HG02571 (cell line): ENCODE measurements around the gene SLC25A45.
A peak's percentile ranks its signal among the peaks of the same experiment; 100 is the strongest.

Source experiments
- ATAC-seq: cut with Tn5 transposase; IDR thresholded peaks from one replicate; pipeline ENCODE4 v1.9.1; 2021; ENCODE audit warnings: mild to moderate bottlenecking, moderate library complexity; ENCODE audit not compliant: unreplicated experiment

The SLC25A45 gene, protein sequence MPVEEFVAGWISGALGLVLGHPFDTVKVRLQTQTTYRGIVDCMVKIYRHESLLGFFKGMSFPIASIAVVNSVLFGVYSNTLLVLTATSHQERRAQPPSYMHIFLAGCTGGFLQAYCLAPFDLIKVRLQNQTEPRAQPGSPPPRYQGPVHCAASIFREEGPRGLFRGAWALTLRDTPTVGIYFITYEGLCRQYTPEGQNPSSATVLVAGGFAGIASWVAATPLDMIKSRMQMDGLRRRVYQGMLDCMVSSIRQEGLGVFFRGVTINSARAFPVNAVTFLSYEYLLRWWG

DNA sequence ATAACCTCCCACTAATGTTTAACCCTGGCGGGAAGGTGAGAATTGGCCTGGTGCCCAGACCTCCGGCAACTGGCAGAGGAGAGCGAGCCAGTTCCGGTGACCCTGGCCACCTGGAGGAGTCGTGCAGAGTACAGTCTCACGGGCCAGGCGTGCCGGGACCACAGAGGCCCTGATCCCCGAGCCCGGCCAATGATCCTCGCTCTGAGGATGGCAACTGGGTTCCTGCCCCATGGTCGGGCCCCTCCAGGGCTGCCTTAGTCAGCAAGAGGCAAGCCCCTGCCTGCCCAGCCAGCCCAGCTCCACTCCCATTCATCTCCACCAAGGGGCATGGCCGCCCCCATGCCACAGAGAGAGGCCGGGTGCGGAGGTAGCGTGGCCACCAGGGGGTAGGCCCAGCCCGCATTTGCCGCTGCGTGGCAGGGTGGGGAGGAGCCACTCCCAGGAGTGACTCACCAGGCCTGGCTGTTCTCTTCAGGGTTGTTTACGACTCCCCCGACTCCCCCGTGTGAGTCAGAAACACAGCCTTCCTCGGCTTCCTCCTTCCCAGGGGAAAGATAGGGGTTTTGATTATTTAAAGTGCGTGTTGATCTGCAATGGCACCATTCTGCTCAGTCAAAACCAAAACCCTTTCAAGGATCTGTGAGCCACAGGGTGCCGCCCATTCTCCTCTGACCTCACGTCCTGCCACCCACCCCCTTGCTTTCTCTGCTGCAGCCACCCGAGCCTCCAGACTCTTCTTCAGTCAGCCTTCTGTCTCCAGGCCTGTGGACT lies at the start of gene SLC25A45:
Gene SLC25A45, minus strand, starts transcription at position 614 of the 771 bp plus-strand sequence. CDS start 695 bp downstream, outside the sequence.
- peak; percentile 60 for ATAC-seq

GRCh38 chr11:65431451-65432099 lies 49.1 kb upstream of the SLC25A45 start:
- no peak for ATAC-seq

GRCh38 chr11:65430406-65431217 lies 48.2 kb upstream of the SLC25A45 start:
- ATAC-seq, result no peak

DNA sequence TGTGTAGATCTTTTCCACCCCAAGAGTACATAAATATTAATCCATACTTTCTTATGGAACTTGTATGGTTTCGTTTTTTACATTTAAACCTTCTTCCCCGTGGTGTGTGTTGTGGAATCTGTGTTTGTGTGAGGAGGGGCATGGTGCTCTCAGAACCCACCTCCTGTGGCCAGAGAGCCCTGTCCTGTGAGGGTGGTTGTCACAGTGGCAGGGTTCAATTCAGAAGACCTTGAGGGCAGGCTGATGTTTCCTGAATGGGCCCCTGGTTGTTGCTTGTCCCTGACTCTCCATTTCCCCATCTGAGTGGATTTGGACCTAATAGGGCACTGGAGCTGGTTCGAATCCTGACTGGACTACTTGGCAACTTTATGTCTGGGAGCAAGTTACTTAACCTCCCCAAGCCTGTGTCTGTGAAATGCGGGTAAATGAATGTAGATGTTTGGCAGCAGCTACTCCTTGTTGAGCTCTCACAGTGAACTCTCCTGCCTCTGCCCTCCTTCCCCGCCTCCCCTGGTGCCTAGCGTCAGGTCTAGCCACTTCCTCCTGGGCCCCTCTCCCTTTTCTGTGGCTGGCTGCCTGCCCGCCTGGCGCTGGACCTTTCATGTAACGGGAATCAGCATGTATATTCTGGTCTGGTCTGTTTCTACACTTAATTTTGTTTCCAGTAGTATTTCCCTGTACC lies 47.4 kb upstream of the SLC25A45 start:
- ATAC-seq, result no peak

DNA sequence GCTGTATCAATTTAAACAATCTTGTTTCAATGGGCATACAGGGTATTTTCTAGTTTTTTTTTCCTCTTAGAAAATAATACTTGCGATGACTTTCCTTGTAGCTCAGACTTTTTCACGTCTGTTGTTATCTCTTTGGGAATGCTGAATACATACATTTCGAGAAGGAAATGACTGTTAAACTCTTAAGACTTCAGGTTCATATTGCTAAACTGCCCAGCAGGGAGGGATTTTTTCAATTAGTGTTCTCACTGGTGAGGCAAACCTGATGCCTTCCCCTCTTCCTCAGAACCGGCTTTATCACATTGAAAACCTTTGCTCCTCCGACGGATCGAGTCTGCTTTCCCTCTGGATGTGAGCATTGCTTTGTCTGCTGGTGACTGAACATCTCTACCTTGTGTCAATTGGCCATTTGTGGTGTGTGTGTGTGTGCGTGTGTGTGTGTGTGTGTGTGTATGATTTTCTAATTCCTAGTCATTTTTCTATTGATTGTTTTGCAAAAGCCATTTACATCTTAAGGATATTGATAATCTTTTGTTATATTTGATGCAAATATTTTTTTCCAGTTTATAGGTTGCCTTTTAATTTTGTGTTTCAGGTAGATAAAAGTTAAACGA lies 46.7 kb upstream of the SLC25A45 start:
- no peak for ATAC-seq

- ATAC-seq, result no peak
These were observed 46.2 kb upstream of the SLC25A45 start for GRCh38 chr11:65428578-65429067.

DNA sequence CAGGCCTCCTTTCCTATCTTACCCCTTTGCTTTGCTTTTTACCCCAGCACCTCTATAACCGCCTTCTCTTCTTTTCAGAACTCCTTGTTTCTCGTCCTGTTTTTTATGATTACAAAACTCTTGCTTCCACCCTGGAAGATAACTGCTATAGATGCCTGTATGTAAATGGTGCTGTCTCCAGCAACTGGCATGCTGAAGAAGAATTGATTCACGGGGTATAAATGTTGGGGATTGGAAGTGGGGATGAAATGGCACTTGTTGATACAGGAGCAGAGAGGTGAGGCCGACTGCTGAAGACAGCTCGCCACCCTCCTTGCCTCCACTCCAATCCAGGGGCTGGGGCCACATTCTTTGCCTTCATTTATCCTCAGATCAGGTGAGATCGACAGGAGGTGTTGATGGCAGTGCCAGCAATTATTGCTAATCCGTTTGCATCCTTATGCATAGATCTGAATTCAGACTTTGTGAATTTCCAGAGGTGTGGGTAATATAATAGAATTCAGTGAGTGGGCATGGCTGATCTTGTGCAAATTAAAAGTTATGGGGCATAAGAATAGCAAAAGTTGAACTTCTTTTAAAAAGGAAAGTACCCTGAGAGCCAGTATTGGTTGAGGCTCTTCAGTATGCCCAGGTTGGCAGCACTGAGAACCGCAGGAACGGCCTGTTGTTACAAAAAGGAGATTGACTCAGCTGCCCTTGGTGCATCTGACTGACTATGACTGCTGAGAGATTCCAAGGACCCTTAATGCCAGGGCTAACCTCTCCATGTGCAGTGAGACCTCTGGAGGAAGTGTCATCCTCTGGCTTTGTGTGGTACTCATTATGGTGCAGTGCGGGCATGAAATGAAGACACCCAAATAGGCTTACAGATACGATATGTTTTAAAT lies 45.5 kb upstream of the SLC25A45 start:
- ATAC-seq, result no peak

GRCh38 chr11:65426839-65427690 lies 44.6 kb upstream of the SLC25A45 start:
- ATAC-seq, result no peak

DNA sequence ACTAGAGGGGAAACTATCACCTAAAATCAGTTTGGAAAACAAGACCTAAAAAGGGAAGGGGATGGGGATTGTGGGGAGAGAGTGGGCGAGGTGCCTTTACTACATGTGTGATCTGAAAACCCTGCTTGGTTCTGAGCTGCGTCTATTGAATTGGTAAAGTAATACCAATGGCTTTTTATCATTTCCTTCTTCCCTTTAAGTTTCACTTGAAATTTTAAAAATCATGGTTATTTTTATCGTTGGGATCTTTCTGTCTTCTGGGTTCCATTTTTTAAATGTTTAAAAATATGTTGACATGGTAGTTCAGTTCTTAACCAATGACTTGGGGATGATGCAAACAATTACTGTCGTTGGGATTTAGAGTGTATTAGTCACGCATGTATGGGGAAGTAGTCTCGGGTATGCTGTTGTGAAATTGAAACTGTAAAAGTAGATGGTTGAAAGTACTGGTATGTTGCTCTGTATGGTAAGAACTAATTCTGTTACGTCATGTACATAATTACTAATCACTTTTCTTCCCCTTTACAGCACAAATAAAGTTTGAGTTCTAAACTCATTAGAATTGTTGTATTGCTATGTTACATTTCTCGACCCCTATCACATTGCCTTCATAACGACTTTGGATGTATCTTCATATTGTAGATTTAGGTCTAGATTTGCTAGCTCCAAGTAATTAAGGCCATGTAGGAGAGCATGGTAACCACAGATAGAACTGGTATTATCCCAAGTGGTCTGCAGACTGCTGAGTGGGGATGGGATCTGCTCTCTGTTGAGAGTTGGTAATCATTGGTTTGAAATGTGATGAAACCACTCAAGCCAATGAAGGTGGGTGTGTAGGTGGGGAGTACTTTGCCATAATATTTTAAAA lies 43.8 kb upstream of the SLC25A45 start:
- no peak for ATAC-seq

GRCh38 chr11:65425105-65425970 lies 42.9 kb upstream of the SLC25A45 start:
- no peak for ATAC-seq

- no peak for ATAC-seq
These were observed 42.0 kb upstream of the SLC25A45 start for GRCh38 chr11:65424205-65425104.

GRCh38 chr11:65423516-65424204 lies 41.2 kb upstream of the SLC25A45 start:
- ATAC-seq, result no peak

GRCh38 chr11:65422633-65423515 lies 40.4 kb upstream of the SLC25A45 start, which contains the start of gene NEAT1:
NEAT1 (plus strand) TSS chr11:65422798.
- peak; percentile 14 for ATAC-seq
